ENCODE measurements around the gene PDE4DIP. TPM values are rescaled to one million over a fixed set of nuclear protein-coding genes. Genes with fewer than 3 reads are reported as not detected.
"Not testable (repeated sequence)": the region's sequence is repeated elsewhere in the genome, so short reads cannot be mapped to it uniquely, and the experiment has no call there.

Gene PDE4DIP
- total and polyA plus RNA-seq, 2 donors, result 13.6 to 15.7 TPM

GRCh38 chr1:149008769-149009168, 164.5 kb downstream of the PDE4DIP start:
- not testable (repeated sequence) for H3K27ac ChIP-seq (ENCODE audit: low read depth in 1 of 2, low read length in 1 of 2); H3K4me3 ChIP-seq (ENCODE audit: low read length in 2 of 2); DNase-seq (ENCODE audit: low read depth in 6 of 9, low spot score in 9 of 9); H3K27me3 ChIP-seq (ENCODE audit: control insufficient read depth in 2 of 2, insufficient read depth in 1 of 2, low read length in 1 of 2); H3K36me3 ChIP-seq (ENCODE audit: control insufficient read depth in 2 of 2, insufficient read depth in 2 of 2, low read length in 1 of 2); H3K4me1 ChIP-seq (ENCODE audit: control insufficient read depth in 2 of 2, insufficient read depth in 2 of 2, low read length in 2 of 2); H3K9me3 ChIP-seq (ENCODE audit: control insufficient read depth in 2 of 2, insufficient read depth in 1 of 2, low read length in 1 of 2)
- WGBS, result 98% methylated on average over 2 of the region's 2 CpGs

DNA sequence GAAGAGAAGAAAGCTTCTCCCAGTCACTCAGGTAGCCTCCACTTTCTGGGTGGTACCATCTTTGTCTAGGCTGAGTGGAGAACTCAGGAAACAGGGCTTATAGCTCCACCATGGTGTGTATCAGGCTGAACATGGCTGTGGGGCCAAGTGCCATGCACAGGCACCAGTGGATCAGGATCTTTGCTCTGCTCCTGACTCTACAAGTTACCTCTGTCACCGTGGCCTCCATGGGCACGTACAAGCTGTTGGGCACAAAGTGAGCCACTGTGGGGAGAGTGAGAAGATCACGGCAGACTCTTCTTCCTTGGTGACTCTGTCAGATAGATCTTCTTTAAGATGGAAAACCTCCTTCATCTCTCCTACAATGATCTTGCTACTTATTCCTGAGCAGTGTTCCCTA, 165.5 kb downstream of the PDE4DIP start:
- H3K36me3 ChIP-seq (ENCODE audit: control insufficient read depth in 2 of 2, insufficient read depth in 2 of 2, low read length in 1 of 2); H3K27me3 ChIP-seq (ENCODE audit: control insufficient read depth in 2 of 2, insufficient read depth in 1 of 2, low read length in 1 of 2); DNase-seq (ENCODE audit: low read depth in 6 of 9, low spot score in 9 of 9); H3K27ac ChIP-seq (ENCODE audit: low read depth in 1 of 2, low read length in 1 of 2); H3K9me3 ChIP-seq (ENCODE audit: control insufficient read depth in 2 of 2, insufficient read depth in 1 of 2, low read length in 1 of 2); H3K4me1 ChIP-seq (ENCODE audit: control insufficient read depth in 2 of 2, insufficient read depth in 2 of 2, low read length in 2 of 2); H3K4me3 ChIP-seq (ENCODE audit: low read length in 2 of 2): not testable (repeated sequence)
- 96% methylated on average over 3 of the region's 3 CpGs for WGBS

DNA sequence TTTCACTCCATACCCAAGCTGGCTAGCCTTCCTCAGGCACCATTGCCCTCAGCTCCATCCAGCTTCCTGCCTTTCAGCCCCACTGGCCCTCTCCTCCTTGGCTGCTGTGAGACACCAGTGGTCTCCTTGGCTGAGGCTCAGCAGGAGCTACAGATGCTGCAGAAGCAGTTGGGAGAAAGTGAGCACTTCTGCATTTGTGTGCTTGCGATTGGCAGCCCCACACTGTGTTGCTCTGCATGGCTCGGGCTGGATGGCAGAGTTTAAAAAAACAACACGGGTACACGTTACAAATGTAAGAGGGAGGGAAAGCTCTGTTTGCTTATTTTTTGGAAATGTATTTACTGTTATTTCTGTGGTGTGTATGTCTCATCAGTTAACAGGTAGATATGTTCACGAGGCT, 168.4 kb downstream of the PDE4DIP start:
- not testable (repeated sequence) for H3K9me3 ChIP-seq (ENCODE audit: control insufficient read depth in 2 of 2, insufficient read depth in 1 of 2, low read length in 1 of 2); H3K4me1 ChIP-seq (ENCODE audit: control insufficient read depth in 2 of 2, insufficient read depth in 2 of 2, low read length in 2 of 2); H3K27me3 ChIP-seq (ENCODE audit: control insufficient read depth in 2 of 2, insufficient read depth in 1 of 2, low read length in 1 of 2); DNase-seq (ENCODE audit: low read depth in 6 of 9, low spot score in 9 of 9); H3K36me3 ChIP-seq (ENCODE audit: control insufficient read depth in 2 of 2, insufficient read depth in 2 of 2, low read length in 1 of 2); H3K4me3 ChIP-seq (ENCODE audit: low read length in 2 of 2); H3K27ac ChIP-seq (ENCODE audit: low read depth in 1 of 2, low read length in 1 of 2)
- 73% methylated on average over 1 of the region's 5 CpGs for whole genome bisulfite sequencing

DNA sequence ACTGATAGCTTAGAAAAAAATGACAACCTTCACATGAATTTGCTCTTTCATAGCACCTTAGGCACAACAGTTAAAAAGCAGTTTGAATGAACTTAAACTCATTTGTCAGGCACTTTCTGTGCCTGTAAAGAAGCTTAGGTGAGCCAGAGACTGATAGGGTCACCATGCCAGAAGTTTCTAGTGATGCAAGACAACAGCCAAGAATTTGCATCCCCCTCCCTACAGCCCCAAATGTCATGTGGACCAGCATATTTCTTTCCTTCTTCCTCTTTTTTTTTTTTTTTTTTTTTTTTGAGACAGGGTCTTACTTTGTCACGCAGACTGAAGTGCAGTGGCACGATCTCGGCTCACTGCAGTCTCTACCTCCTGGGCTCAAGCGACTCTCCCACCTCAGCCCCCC, 169.3 kb downstream of the PDE4DIP start:
- 50% methylated on average over 4 of the region's 4 CpGs for WGBS
- H3K9me3 ChIP-seq (ENCODE audit: control insufficient read depth in 2 of 2, insufficient read depth in 1 of 2, low read length in 1 of 2); DNase-seq (ENCODE audit: low read depth in 6 of 9, low spot score in 9 of 9): not testable (repeated sequence)

DNA sequence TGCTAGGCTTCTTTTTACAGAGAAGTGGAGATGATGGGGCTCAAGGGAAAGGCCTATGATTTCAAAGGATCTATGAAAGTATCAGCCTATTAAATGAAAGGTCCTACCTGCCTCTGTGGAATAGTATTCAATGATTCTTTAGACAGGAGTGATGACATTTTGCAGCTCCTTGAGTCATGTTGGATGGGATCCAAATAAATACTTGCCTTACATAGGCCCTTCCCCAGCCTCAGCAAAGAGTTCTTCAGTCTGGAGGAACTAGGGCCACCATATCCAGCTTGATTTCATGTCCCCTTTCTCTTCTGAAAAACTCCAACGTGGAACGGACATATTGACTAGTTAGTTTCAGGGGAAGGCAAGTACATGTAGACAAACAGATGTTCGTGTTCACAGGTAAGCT, 171.3 kb downstream of the PDE4DIP start:
- H3K27me3 ChIP-seq (ENCODE audit: control insufficient read depth in 2 of 2, insufficient read depth in 1 of 2, low read length in 1 of 2); DNase-seq (ENCODE audit: low read depth in 6 of 9, low spot score in 9 of 9): not testable (repeated sequence)

More for the DNA sequence above, 169.3 kb downstream of the PDE4DIP start:
- H3K4me1 ChIP-seq (ENCODE audit: control insufficient read depth in 2 of 2, insufficient read depth in 2 of 2, low read length in 2 of 2); H3K27ac ChIP-seq (ENCODE audit: low read depth in 1 of 2, low read length in 1 of 2); H3K4me3 ChIP-seq (ENCODE audit: low read length in 2 of 2); H3K27me3 ChIP-seq (ENCODE audit: control insufficient read depth in 2 of 2, insufficient read depth in 1 of 2, low read length in 1 of 2); H3K36me3 ChIP-seq (ENCODE audit: control insufficient read depth in 2 of 2, insufficient read depth in 2 of 2, low read length in 1 of 2): not testable (repeated sequence)

GRCh38 chr1:149016626-149017025, 172.4 kb downstream of the PDE4DIP start:
- 100% methylated on average over 2 of the region's 2 CpGs for WGBS
- H3K27ac ChIP-seq (ENCODE audit: low read depth in 1 of 2, low read length in 1 of 2); H3K36me3 ChIP-seq (ENCODE audit: control insufficient read depth in 2 of 2, insufficient read depth in 2 of 2, low read length in 1 of 2); H3K4me3 ChIP-seq (ENCODE audit: low read length in 2 of 2); H3K9me3 ChIP-seq (ENCODE audit: control insufficient read depth in 2 of 2, insufficient read depth in 1 of 2, low read length in 1 of 2); H3K27me3 ChIP-seq (ENCODE audit: control insufficient read depth in 2 of 2, insufficient read depth in 1 of 2, low read length in 1 of 2); H3K4me1 ChIP-seq (ENCODE audit: control insufficient read depth in 2 of 2, insufficient read depth in 2 of 2, low read length in 2 of 2); DNase-seq (ENCODE audit: low read depth in 6 of 9, low spot score in 9 of 9): not testable (repeated sequence)

More for the DNA sequence above, 171.3 kb downstream of the PDE4DIP start:
- not testable (repeated sequence) for H3K4me1 ChIP-seq (ENCODE audit: control insufficient read depth in 2 of 2, insufficient read depth in 2 of 2, low read length in 2 of 2); H3K4me3 ChIP-seq (ENCODE audit: low read length in 2 of 2); H3K36me3 ChIP-seq (ENCODE audit: control insufficient read depth in 2 of 2, insufficient read depth in 2 of 2, low read length in 1 of 2); H3K27ac ChIP-seq (ENCODE audit: low read depth in 1 of 2, low read length in 1 of 2); H3K9me3 ChIP-seq (ENCODE audit: control insufficient read depth in 2 of 2, insufficient read depth in 1 of 2, low read length in 1 of 2)
- WGBS, result 90% methylated on average over 3 of the region's 3 CpGs

DNA sequence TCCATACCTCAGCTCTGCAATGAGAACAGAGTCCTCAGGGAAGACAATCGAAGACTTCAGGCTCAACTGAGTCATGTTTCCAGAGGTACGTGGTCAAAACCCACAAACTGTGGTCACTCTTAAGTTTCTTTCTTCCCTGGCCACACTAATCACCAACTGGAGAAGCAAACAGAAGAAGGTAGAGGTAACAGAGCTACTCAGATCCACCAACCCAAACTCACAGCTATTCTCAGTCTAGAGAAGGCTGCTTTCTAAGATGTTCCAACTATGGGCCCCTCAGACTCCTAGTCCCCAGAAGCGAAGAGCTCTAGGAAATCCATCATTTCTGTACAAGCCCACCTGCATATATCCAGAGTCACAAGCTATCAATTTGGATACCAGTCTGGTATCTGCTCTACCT, 174.3 kb downstream of the PDE4DIP start:
- not testable (repeated sequence) for H3K27ac ChIP-seq (ENCODE audit: low read depth in 1 of 2, low read length in 1 of 2); H3K9me3 ChIP-seq (ENCODE audit: control insufficient read depth in 2 of 2, insufficient read depth in 1 of 2, low read length in 1 of 2); H3K4me3 ChIP-seq (ENCODE audit: low read length in 2 of 2); DNase-seq (ENCODE audit: low read depth in 6 of 9, low spot score in 9 of 9); H3K4me1 ChIP-seq (ENCODE audit: control insufficient read depth in 2 of 2, insufficient read depth in 2 of 2, low read length in 2 of 2); H3K27me3 ChIP-seq (ENCODE audit: control insufficient read depth in 2 of 2, insufficient read depth in 1 of 2, low read length in 1 of 2); H3K36me3 ChIP-seq (ENCODE audit: control insufficient read depth in 2 of 2, insufficient read depth in 2 of 2, low read length in 1 of 2)
- 88% methylated on average over 2 of the region's 3 CpGs for WGBS

DNA sequence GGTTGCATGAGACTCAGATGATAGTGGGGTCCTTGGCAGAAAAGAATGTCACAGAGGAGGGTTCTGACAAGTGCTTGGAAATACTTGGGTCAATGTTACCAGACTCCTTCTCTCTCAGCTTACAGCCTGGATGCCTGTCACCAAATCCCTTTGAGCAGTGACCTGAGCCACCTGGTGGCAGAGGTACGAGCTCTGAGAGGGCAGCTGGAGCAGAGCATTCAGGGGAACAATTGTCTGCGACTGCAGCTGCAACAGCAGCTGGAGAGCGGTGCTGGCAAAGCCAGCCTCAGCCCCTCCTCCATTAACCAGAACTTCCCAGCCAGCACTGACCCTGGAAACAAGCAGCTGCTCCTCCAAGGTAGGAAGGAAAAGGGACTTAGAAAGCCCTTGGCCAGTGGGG, 180.1 kb downstream of the PDE4DIP start:
- not testable (repeated sequence) for H3K27me3 ChIP-seq (ENCODE audit: control insufficient read depth in 2 of 2, insufficient read depth in 1 of 2, low read length in 1 of 2); H3K27ac ChIP-seq (ENCODE audit: low read depth in 1 of 2, low read length in 1 of 2); H3K36me3 ChIP-seq (ENCODE audit: control insufficient read depth in 2 of 2, insufficient read depth in 2 of 2, low read length in 1 of 2); H3K4me3 ChIP-seq (ENCODE audit: low read length in 2 of 2); H3K9me3 ChIP-seq (ENCODE audit: control insufficient read depth in 2 of 2, insufficient read depth in 1 of 2, low read length in 1 of 2); H3K4me1 ChIP-seq (ENCODE audit: control insufficient read depth in 2 of 2, insufficient read depth in 2 of 2, low read length in 2 of 2); DNase-seq (ENCODE audit: low read depth in 6 of 9, low spot score in 9 of 9)
- no CpG with 5 or more reads among the region's 3 CpGs for WGBS

DNA sequence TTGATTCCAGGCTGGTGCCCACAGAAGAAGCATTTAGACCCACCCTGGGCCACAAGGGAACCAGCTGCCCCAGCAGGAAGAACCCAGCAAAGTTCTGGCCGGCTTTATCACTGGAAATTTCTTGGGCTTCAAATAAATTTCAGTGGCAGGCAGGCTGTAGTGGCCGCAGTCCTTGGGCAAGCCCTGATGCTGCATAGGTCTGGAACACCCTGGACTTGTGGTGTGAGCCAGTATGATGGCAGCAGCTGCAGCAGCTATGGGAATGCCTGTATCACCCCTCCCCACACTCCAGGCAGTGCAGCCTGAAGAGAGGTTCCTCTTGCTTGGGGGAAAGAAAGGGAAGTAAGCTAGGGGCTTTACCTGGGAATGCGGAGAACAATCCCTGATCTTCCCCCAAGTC, 189.7 kb downstream of the PDE4DIP start:
- H3K27me3 ChIP-seq (ENCODE audit: control insufficient read depth in 2 of 2, insufficient read depth in 1 of 2, low read length in 1 of 2); H3K27ac ChIP-seq (ENCODE audit: low read depth in 1 of 2, low read length in 1 of 2); H3K4me1 ChIP-seq (ENCODE audit: control insufficient read depth in 2 of 2, insufficient read depth in 2 of 2, low read length in 2 of 2); H3K36me3 ChIP-seq (ENCODE audit: control insufficient read depth in 2 of 2, insufficient read depth in 2 of 2, low read length in 1 of 2); H3K9me3 ChIP-seq (ENCODE audit: control insufficient read depth in 2 of 2, insufficient read depth in 1 of 2, low read length in 1 of 2); H3K4me3 ChIP-seq (ENCODE audit: low read length in 2 of 2); DNase-seq (ENCODE audit: low read depth in 6 of 9, low spot score in 9 of 9): not testable (repeated sequence)
- 90% methylated on average over 2 of the region's 3 CpGs for WGBS

DNA sequence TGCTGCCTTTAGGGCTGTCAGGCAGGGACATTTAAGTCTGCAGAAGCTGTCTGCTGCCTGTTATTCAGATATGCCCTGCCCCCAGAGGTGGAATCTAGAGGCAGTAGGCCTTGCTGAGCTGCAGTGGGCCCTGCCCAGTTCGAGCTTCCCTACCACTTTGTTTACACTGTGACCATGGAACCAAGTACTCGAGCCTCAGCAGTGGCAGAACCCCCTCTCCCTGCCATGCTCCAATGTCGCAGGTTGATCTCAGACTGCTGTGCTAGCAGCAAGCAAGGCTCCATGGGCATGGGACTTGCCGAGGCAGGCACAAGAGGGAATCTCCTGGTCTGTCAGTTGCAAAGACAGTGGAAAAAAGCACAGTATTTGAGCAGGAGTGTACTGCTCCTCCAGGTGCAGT, 198.8 kb downstream of the PDE4DIP start:
- WGBS, result 87% methylated on average over 3 of the region's 4 CpGs
- not testable (repeated sequence) for H3K4me3 ChIP-seq (ENCODE audit: low read length in 2 of 2); H3K9me3 ChIP-seq (ENCODE audit: control insufficient read depth in 2 of 2, insufficient read depth in 1 of 2, low read length in 1 of 2); H3K27ac ChIP-seq (ENCODE audit: low read depth in 1 of 2, low read length in 1 of 2); H3K27me3 ChIP-seq (ENCODE audit: control insufficient read depth in 2 of 2, insufficient read depth in 1 of 2, low read length in 1 of 2); H3K36me3 ChIP-seq (ENCODE audit: control insufficient read depth in 2 of 2, insufficient read depth in 2 of 2, low read length in 1 of 2); H3K4me1 ChIP-seq (ENCODE audit: control insufficient read depth in 2 of 2, insufficient read depth in 2 of 2, low read length in 2 of 2); DNase-seq (ENCODE audit: low read depth in 6 of 9, low spot score in 9 of 9)
